ENCODE data around the gene SHOC2.

SHOC2 gene

GRCh38 chr10:110985497-110986275 is 66.3 kb downstream of the SHOC2 start:
- DNase-seq, result no peak

GRCh38 chr10:110989016-110989415 is 69.6 kb downstream of the SHOC2 start:
- DNase-seq, result no peak

DNA sequence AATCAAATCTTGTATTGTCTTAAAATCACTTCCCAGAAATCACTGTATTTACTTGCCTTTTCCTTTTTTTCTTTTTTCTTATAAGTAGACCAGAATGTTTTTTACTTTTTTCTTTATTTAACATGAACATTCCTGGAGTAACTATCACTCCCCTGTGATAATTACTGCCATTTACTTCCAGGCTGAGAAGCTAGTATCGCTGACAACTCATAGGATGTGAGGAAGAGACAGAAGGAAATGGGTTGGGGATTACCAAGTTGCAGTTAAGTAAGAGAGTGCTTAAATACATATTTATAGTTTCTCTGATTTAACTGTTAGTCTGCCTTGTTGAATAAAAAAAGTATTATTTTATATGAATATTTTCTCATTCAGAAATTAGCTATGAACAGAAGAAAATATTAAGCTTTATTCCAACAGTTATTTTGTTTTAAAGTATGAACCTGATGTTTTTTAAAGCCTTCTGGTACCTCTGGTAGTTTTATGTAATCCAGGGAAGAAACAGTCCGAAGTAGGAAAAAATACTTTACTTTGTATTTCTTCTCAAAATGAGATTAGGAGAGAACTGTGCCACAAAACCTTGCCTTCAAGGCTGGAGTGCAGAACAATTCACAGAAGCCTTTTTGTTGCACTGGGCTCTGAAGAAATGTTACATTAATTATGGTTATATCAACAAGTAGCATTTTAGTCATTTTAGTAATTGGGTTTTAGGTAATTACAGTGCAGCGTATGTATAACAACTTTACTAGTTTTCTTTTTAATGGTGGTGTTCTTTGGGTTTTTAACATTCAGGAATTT is 72.8 kb downstream of the SHOC2 start:
- no peak for DNase-seq

- DNase-seq, result no peak
Observed at GRCh38 chr10:110993024-110993693, 73.8 kb downstream of the SHOC2 start.

DNA sequence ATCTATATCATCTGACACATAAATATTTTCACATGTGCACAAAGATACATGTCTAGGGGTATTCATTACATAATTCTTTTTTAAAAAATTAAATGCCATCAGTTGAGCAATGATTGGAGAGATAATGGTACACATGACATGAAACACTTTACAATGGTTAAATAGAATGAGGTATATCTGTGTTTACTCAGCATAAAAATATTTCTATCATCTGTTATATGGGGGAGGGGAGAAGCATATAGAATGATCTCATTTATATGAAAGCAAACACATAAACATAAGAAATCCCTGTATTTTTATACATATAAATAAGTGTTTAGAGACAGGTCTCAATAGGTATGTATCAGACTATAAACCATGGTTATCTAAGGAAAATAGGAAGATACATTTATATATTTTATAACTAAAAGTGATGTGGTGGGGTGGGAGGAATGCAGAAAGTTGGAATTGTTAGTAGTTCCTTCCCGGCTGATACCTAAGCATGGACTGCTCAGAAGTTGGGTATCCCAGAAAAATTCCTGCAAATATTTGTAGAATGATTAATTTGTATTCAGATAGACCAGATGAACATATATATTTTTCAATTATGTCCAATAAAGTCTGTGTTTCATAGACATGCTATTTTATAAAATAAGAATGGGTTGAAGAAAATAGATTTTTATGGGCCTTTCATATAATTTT is 75.1 kb downstream of the SHOC2 start:
- DNase-seq, result no peak

DNA sequence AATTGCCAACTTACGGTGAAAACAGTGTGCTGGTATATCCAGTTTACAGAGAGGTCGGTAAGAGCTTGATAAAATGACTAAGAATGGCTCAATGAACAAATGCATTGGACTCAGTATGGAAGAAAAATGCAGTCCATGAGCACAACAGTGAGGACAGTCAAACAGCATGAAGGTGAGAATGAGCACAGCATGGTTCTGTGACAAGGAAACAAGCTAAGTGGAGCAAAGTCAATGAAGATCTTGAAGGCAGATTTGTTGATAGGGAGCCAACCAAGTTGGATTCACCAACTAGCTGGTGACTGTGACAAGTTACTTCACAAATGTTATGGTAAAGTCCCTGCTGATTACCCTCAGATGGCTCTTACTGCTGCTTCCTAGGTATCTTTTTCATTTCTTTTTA is 75.9 kb downstream of the SHOC2 start:
- no peak for DNase-seq

DNA sequence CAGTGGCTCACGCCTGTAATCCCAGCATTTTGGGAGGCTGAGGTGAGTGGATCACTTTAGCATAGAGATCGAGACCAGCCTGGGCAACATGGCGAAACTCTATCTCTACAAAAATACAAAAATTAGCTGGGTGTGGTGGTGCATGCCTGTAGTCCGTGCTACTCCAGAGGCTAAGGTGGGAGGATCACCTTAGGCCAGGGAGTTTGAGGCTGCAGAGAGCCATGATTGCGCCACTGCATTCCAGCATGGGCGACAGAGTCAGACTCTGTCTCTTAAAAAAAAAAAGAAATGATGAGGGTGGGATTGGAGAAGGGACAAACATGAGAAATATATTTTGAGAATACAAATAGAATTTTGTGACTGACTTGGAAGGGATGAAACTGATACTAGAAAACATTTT is 76.9 kb downstream of the SHOC2 start:
- no peak for DNase-seq

- DNase-seq, result no peak
Observed at GRCh38 chr10:111004016-111004415, 84.6 kb downstream of the SHOC2 start.

GRCh38 chr10:111007486-111007885 is 88.1 kb downstream of the SHOC2 start:
- DNase-seq, result no peak

GRCh38 chr10:111015181-111015580 is 95.8 kb downstream of the SHOC2 start:
- DNase-seq, result no peak

DNA sequence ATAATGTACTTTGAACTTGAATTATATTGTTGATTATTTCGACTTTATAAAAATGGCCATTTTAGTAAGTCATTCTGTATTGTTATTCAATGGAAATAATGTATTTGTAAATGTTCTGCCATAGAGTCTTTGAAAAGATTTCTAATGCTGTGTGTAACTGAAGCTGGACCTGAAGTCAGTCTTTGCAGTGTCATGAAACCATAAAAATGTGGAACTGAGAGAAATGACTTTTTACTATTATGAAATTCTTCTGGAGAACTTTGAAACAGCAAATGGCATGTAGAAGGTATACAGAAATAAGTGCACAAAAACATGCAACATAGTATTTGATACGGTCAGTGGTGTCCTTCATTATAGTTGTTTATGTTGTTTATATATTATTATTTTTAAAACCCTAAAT is 97.7 kb downstream of the SHOC2 start:
- DNase-seq, result no peak

DNA sequence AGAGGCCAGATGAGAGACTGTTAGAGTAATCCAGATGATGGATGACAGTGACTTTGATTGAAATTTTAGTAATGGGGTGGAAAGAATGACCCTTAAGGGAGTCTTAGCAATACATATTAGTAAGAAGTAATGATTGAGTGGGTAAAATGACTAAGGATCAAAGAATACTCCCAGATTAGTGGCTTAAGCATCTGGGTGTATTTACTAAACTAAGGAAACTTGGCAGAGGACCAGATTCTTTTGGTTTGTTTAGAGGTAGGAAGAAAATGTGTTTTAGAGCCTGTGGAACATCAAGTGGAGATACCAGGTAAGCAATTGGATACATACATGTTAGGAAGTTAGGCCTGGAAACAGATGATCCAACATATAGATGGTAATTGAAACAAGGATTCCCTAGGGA is 98.6 kb downstream of the SHOC2 start:
- no peak for DNase-seq

- DNase-seq, result no peak
Observed at GRCh38 chr10:111023060-111023459, 103.7 kb downstream of the SHOC2 start.

DNA sequence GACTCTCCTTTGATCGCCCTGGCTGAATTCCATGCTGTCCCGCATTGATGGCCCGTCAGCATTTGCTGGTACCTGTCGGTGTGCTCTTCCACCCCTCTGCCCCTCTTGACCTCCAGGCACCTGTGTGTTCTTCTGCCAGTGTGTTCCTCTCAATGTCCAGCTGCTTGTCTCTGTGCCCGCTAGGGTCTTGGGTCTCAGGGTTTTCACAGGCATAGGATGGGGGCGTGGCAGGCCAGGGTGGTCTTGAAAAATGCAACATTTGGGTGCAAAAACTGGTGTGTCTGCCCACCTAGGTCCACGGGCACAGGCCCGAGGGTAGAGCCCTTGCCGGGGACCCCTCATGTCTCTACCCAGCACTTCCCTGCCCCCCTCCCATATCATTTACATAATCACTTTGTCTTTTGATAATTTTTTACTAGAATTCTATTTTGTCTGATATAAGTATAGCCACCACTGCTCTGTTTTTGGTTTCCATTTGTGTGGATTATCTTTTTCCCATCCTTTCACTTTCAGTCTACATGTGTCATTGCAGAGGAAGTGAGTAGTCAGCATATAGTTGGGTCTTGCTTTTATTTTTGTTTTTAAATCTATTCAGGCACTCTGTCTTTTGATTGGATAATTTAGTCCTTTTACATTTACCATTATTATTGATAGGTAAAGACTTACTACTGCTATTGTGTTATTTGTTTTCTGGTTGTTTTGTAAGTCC is 110.8 kb downstream of the SHOC2 start:
- no peak for DNase-seq

- DNase-seq, result no peak
Observed at GRCh38 chr10:111034598-111035310, 115.3 kb downstream of the SHOC2 start.

GRCh38 chr10:111035542-111035941 is 116.1 kb downstream of the SHOC2 start:
- DNase-seq, result no peak

- no peak for DNase-seq
Observed at GRCh38 chr10:111037858-111038257, 118.5 kb downstream of the SHOC2 start.

DNA sequence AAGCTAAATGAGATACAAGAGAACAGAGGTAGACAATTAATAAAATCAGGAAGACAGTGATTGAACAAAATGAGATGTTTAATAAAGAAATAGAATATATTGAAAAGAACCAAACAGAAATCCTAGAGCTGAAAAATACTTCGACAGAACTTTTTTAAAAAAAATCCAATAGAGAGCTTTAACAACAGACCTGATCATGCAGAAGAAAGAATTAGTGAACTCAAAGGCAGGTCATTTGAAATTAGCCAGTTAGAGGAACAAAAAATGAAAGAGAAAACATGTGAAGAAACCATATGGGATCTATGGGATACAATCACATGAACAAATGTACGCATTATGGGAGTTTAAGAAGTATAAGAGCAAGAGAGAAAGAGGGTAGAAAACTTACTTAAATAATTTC is 120.1 kb downstream of the SHOC2 start:
- DNase-seq, result no peak

DNA sequence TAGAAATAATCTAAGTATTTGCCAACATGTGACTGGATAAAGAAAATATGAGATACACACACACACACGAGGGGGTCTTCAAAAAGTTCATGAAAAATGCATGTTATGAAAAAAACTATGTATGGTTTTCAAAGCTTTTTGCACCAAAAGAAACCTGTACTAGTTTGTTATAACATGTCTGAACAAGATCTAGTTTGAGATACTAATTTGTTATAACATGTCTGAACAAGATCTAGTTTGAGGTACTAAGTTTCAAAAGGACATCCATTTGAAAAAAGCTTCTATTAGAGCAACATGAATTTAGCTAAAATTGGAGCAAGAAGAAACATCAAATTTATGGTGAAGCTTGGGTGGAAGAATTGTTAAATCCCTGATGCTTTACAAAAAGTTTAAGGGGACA is 137.6 kb downstream of the SHOC2 start:
- DNase-seq, result no peak

Data from GF-D8 (cell line).